NCI-H128 (cell line): Measurements from ENCODE around the gene GPR158.

Experiments
- DNase-seq: peaks from one replicate; lab custom pipeline; 2025; ENCODE audit not compliant: unreplicated experiment; lab: John Stamatoyannopoulos, UW

The GPR158 gene

GRCh38 chr10:25206693-25207414, 32.1 kb downstream of the GPR158 start:
- no peak for DNase-seq

DNA sequence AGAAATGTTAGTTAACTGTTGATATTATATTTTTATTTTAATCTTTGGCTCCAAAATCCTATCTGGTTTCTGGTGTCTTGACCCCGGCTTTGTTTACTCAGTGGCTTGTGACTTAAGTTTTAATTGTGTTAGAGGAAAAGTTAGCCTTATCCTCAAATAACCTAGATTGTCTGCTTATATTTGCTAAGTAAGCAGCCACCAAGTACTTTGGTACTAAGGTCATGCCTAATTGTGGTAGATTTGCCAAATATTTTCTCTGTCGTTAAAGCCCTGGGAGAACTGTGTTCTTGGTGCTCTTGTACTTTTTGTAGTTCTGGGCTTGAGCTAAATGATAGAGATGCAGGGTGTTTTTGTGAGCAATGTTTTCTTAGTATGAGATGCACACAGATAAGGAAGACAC, 34.8 kb downstream of the GPR158 start:
- no peak for DNase-seq

DNA sequence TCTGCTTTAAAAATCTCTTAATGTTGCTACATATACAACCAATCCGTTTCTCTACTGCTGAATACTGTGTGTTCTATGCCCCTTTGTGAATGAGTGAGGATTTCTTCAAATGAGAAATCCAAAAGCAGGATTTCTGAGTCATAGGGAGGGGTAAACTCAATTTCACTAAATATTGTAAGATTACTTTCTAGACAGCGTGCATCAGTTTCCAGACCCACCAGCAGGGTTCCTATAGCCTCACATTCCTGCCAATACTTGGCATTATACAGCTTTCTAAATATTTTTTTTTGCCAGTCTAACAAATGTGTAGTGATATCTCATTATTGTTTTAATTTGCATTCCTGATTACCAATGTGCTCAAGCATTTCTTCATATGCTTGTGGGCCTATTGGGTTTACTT, 35.5 kb downstream of the GPR158 start:
- DNase-seq: no peak

GRCh38 chr10:25220156-25220555, 45.4 kb downstream of the GPR158 start:
- no peak for DNase-seq

DNA sequence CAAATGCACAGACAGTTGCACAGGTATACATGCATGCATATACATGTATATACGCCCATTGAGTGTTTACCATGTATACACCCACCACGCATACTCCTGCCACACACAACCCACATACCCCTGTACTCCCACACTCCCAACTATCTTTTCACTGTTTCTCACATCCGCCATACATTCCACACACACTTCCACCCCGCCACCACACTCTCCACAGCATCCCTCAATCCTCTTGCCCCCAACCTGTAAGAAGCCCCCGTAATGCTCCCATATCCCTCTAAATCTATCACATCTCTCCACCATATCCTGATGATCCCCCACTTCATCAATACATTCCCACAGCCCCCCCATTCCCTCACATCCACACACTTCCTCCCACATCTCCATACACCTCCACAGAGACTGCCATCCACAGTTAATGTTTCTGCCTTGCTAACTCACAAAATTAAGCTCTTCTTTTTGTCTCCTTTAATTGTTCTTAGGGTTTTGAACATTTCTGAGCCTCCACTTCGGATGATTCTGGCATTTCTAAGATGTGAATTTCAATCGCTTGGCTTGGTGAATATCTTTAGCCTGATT, 47.4 kb downstream of the GPR158 start:
- DNase-seq: no peak

- DNase-seq: no peak
Measured at GRCh38 chr10:25226775-25227682, 52.2 kb downstream of the GPR158 start.

DNA sequence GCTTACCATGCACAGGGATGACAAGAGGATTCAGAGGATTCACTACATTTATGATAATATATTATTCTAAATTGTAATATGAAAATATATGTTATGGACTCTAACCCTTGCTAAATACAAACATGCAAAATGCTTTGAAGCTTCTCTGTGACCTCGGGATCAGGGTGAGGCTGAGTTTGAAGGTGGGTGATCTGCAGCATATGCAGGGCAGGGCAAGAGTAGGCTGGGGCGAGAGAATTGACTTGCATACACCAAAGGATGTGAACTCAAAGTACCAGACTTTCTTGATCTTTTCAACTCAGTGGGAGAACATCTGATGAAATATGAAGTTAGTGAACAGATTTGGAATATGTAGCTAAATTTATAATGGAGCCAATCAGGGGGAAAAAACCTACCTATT, 57.0 kb downstream of the GPR158 start:
- DNase-seq: no peak

DNA sequence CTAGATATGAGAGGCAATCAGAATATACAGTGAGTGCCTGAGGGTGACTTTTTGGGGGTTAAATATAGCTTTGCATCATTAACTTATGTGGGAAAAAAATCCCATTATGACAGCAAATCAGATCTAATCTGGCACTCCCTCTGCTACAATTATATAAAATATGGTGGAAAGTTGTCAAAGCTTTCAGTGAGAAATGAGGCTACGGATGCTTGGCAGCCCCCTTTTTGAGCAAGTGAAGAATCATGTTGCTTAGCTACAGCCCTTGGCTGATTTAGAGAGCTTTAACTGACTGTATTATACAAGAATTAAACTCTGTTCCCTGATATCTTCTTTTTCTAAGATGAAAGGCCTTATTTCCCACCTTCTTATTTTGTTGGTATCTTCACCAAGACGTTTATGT, 57.4 kb downstream of the GPR158 start:
- DNase-seq: no peak

DNA sequence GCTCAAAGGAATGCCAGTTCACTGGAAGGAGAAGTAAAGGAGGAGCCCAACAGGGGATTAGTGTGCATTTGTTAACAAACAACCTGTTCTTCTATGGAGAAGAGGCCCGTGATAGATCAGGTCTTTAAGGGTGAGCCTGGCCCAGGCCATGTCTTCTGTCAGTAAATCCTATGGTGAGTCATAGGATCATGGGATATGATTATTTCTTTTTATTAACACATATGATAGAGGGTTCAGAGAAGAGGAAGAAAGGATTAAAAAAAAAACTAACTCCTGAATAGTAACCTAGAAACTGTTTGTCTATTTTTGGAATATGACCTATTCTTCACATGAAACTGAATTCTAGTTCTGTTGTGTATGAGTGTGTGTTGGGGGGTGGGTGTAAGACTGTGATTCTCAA, 70.4 kb downstream of the GPR158 start:
- no peak for DNase-seq

GRCh38 chr10:25257646-25258045, 82.8 kb downstream of the GPR158 start:
- no peak for DNase-seq

DNA sequence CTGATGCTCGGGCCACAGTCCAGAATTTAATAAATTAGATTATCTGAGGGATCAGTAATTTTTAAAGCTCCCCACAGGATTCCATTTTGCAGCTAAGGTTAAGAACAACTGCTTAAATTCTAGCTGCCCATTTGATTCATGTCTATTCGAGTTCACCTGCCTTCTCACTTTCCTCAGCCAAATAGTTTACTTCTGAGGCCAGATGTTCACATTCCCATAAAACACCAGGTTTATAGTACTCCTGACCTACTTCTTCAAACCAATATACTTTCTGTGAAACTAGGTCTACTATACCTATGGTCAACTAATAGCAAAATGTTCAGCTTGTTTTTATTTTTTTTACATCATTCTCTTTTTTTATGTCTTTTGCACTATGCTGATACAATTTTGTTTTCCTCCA, 86.3 kb downstream of the GPR158 start:
- DNase-seq: no peak

DNA sequence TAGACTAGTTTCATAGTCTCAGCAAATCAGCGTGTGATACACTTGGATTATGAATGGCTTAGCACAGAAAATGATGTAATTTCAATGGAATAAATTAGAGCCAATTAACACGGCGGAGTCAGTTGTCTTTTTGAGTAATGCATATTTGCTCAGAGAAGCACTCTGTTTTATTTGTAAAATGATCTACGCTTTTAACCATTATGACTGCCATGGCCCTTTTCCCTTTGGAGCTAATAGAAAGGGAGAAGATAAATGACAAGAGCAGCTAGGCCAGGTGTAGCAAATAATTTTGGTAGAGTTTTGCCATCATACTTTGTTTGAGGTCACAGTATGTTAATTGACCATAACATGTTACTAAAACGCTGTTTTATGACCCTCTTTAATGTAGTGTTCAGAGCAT, 86.8 kb downstream of the GPR158 start:
- no peak for DNase-seq

GRCh38 chr10:25263931-25264330, 89.1 kb downstream of the GPR158 start:
- DNase-seq: no peak

DNA sequence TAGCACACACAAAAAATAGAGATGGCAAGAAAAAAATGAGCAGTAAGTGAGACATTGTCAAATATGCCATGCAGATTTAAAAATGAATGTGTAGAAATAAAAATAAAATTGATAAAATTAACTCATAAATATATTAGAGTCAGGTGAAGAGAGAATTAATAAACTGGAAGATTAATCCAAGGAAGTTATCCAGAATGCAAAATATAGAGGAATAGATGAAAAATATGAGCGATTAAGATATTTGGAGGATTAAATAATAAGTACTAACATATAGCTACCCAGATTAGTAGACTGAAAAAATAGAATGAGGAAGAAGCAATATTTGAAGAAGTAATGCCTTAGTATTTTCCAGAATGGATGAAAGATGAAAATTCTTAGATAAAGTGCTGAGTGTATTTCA, 103.4 kb downstream of the GPR158 start:
- DNase-seq: no peak

DNA sequence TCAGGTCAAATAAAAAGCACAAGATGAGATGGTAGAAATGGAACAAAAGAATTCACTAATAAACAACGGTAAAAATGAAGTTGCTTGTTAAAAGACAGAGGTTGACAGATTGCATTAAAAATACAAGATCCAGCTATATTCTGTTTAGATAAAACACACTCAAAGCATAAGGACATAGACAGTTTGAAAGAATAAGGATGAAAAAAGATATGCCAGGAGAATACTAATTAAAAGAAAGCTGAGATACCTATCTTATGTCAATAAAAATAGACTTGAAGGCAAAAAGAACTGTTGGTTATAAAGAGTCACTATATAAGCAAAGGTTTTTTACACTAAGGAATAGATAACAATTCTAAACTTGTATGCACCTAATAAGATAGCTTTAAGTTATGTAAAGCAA, 105.3 kb downstream of the GPR158 start:
- no peak for DNase-seq

GRCh38 chr10:25280573-25280972, 105.8 kb downstream of the GPR158 start:
- DNase-seq: no peak

DNA sequence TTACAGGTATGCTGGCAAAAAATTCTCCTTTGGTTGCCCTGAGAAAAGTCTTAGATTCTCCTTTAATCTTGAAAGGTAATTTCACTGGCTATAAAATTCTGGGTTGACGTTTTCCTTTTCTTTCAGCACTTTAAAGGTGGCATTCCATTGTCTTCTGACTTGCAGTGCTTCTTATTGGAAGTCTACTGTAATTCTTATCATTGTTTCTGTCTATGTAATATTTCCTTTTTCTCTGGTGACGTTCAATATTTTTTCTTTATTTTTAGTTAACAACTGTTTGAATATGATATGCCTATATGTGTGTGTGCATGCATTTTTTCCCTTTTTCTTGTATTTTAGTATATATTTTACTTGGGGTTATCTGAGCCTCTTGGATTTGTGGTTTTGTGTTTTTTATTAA, 111.0 kb downstream of the GPR158 start:
- DNase-seq: no peak

- no peak for DNase-seq
Measured at GRCh38 chr10:25288181-25288580, 113.4 kb downstream of the GPR158 start.

- DNase-seq: no peak
Measured at GRCh38 chr10:25294032-25294926, 119.5 kb downstream of the GPR158 start.

DNA sequence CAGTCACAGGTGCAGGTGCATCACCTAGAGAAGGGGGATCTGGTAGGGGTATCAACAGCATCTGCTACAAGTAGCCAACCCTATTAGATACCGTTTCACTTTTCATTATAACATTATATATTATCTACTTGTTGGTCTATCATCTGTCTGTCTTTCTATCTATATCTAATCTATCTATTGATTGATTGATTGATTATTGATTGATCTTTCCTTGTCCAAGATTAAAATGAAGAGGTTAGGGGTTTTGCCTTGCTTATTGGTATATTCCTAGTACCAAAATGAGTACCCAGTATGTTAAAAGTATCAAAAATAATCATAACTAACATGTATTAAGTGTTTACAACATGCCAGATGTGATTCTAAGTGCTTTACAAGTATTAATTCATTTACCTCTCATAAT, 121.5 kb downstream of the GPR158 start:
- DNase-seq: no peak

DNA sequence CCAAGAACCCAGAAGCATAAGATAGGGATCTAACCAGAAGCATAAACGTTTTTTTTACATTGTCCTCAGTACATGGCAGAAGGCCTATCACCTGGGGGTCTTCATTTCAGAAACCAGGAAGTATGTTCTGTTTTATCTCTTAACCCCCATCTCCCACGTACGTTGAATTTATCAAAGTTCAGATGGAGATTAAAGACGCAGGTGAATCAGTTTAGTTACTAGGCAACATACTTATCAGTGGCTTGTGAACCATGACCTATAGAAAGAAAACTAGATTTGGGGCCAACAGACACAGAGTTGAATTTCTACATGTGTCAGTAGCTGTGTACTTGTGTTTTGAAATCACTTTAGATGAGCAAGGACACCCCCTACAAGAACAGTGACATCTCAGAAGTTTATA, 122.7 kb downstream of the GPR158 start:
- no peak for DNase-seq
